Sigmoid colon (tissue), 4 donors: ENCODE data around the gene SLC25A28.

ENCODE experiments used
- CTCF ChIP-seq, 4 experiments: fragments of 450-650 bp in 3 of 4; fragments of 200-600 bp in 1 of 4; IDR thresholded peaks; one replicate each; pipeline ENCODE4 v1.5.1; 2016 to 2019; ENCODE audit warnings: antibody characterized with exemption in 4 of 4, mild to moderate bottlenecking in 3 of 4, moderate library complexity in 2 of 4
- POLR2A ChIP-seq, 2 donors: fragments of 450-650 bp; IDR thresholded peaks; one replicate each; pipeline ENCODE4 v1.6.1; 2016; ENCODE audit warnings: antibody characterized with exemption in 2 of 2, mild to moderate bottlenecking in 2 of 2, moderate library complexity in 2 of 2
- POLR2AphosphoS5 ChIP-seq, 4 donors: sonication (generic); formaldehyde crosslinking; IDR thresholded peaks; one replicate each; pipeline ENCODE4 v1.6.1; 2017; ENCODE audit warnings: antibody characterized with exemption in 4 of 4

- TF ChIP-seq POLR2AphosphoS5 (IDR thresholded peaks at IDR 0.05) (no peak), CTCF (IDR thresholded peaks at IDR 0.05) (no peak), POLR2A (IDR thresholded peaks at IDR 0.05) (no peak)
These were observed 55.1 kb downstream of the SLC25A28 start for GRCh38 chr10:99565166-99565565.
